Inflammatory macrophage treated with lipopolysaccharide for 4 hours (primary cell): ENCODE data around the gene MAP4K4.

Experiments
- DNase-seq: peaks from one replicate; pipeline ENCODE4 v3.0.0-alpha.2; 2020

MAP4K4 gene

DNA sequence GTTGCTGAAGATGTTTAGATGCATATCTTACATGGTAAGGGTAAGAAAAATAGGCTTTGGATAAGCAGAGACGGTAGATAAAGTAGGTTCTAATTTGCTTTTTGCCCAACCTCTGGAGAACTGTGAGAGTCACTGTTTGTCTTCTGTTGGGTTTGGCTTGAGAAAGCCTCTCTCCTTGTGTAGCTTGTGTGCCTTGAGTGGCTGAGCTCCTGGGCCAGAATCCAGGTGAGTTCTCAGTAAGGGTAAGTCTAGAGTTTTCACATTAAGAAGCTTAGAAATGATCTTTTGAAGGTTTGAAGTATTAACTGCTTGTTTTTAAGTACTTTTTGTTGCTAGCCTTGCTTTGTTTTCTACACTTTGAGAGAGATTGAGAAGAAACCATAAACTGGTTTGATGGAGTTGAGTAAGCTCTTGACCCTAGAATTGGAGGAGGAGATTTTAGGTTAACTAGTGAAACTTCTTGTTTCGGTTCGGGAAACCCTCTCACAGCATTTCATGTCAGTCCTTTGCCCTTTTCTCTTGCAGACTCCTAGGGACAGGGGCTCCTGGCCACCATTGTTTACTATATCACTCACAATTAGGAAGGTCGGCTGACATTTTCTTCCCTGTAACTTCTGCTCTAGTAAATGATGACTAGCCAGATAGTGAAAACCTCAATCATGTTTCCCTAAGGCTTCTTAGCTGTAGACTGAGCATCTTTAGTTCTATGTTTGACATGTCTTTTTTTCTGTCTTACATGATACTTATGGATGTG lies 26.0 kb downstream of the MAP4K4 start:
- no peak for DNase-seq

- no peak for DNase-seq
Observed at GRCh38 chr2:101724125-101724474, 26.6 kb downstream of the MAP4K4 start.

DNA sequence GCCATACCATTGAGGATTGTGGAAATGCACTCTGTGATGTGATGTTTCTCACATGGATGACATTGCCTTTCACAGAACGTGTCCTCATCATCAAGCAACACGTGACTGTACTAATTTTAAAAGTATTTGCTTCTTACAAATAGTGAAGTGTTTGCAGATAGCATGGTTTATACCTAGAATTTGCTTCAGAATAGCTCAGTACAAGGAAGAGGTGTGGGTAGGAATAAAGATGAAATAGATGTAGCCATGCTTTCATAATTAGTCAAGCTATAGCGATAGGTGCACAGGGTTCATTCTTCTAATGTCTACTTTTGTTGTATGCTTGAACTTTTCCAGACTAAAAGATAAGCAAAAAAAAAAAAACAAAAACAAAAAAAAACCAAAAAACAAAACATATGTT lies 27.5 kb downstream of the MAP4K4 start:
- DNase-seq = no peak

DNA sequence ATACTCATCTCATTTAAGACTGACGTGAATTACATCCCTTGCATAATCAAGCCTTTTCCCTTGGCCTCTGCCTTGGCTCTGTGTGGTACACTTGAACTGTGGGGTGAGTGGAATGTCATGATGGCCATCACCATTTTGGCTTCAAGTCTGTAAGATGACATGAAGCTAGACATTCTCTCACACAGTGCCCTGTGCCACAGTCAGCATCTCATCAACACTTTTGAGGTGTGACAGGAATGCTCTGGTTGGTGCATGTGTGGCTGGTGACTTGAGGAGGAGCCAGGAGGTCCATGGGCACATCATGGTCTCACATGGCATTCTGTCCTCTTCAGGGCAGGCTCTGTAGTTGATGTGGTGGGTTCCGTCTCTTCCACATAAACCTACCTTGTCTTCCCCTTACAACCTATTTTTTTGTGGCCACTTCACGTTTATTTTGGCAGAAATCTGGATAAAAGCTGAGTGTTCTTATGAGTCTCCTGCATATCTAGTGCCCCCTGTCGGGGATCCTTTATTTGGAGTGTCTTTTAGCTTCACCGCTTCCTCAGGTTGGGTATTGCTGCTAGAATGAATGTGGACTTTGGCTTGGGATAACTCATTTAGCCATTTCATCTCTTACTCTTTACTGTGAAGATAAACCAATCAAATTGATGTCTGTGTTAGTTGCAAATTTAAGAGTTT lies 28.1 kb downstream of the MAP4K4 start:
- no peak for DNase-seq

DNA sequence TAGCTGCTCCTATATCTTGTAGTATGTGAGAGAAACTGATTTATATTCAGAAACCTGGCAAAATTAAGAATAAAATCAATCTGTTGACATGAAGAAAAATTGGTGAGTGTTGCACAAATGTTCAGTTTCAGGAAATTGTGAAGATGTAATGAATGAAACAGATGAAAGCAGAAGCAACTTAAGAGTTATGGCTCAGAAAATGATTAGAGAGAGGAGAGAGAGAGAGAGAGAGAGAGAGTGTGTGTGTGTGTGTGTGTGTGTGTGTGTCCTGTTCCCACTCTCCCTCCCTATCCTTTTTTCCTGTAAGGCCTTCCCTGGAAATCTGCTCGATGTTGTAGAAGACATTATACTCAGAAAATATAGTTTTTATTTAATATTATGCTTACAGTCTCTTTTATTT lies 31.4 kb downstream of the MAP4K4 start:
- DNase-seq = no peak

DNA sequence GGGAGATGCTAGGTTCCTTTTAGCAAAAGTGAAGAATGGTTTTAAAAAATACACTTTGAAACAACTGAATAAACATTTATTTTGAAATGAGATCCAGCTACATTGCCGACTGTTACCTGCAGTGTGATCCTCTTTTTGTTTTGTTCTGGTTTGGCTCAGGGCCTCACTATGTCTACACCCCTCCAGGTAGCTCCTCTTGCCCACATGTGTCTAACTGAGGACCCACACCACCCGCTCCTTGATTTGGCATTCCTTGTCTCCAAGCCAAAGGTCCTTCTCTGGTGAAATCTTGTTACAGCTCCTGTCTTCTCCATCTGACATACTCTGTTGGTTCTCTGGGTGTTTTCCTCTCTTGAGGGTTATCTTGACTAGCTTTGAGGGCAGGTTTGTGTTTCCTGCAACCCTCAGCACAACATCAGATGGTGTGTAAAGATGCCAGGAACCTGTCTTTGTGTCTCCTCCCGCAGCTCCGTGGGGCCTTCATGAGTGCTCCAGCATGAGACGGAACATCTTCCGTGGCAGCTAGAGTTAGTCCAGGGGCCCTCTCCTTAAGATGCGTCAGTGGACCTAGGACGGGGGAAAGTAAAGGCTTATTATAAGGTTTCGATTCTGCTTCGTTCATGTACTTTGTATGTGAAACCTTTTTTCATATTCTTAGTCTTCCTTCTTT lies 32.1 kb downstream of the MAP4K4 start:
- no peak for DNase-seq

- no peak for DNase-seq
Observed at GRCh38 chr2:101731221-101732054, 33.9 kb downstream of the MAP4K4 start.

- no peak for DNase-seq
Observed at GRCh38 chr2:101732199-101732598, 34.7 kb downstream of the MAP4K4 start.

DNA sequence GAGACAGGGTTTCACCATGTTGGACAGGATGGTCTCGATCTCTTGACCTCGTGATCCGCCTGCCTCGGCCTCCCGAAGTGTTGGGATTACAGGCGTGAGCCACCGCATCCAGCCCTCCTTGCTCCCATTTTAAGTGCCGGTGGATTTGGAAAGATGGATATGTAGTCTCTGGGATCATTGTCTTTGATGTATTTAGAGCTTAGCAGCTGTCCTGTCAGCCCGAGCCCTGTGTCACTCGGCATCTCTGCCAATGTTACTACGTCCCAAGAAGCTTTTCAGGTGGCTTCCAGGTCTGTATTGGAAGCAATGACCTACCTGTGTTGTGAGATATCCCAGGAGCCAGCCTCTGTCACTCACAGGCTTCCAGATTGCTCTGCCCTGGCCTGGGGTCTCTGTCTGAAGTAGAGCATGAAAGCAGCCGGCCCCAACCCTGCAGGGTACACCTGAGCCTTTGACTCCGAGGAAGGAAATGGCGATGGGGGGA lies 35.3 kb downstream of the MAP4K4 start:
- no peak for DNase-seq

- no peak for DNase-seq
Observed at GRCh38 chr2:101733257-101733993, 35.9 kb downstream of the MAP4K4 start.

DNA sequence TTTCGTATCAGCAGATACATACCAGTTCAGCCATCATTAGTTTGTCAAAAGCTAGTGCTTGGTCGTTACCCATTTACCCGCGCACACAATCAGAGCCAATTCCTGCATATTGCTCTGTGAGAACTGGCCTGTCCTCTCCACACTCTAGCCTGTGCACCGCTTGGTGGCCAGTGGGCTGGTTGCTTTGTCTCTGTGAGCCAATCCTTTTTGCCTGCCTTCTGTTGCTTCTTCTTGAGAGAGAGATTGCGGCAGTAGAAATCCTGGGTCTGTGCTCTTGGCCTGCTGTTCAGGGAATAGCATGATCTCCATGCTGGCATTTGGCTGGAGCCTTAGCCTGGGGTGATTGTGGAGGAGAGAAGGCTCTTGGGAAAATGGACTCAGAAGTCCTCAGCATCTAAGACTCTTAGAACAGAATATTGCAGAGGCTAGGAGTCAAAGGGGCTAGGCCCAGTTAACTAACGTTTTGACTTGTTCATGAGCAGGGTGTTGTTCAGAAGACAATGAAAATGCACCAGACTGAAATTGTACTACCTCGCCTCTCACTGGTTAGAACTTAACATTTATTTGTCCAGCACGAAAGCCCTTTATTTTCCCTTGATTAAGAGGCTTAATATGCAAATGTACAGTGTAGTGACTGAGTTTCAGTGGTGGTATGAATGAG lies 37.1 kb downstream of the MAP4K4 start:
- no peak for DNase-seq

DNA sequence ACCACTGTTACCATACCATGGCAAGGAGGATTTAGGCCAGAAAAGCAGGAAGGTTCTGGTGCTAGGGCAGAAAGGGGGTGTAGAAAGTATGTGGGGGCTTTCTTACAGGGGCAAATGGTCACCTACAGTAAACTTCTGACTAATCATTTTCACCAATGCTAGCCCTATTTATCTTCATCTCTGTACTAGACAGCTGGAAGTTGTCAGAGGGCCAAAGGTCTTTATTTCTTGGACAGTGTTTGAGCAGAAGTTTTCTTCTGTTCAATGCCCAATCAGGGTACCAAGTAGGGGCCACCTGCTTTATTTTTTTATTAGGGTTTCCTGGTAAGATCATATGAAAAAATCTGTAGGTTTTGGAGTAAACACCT lies 37.6 kb downstream of the MAP4K4 start:
- no peak for DNase-seq

- DNase-seq = no peak
Observed at GRCh38 chr2:101736233-101736632, 38.7 kb downstream of the MAP4K4 start.

GRCh38 chr2:101736861-101737291 lies 39.4 kb downstream of the MAP4K4 start:
- peak; percentile 90 for DNase-seq

DNA sequence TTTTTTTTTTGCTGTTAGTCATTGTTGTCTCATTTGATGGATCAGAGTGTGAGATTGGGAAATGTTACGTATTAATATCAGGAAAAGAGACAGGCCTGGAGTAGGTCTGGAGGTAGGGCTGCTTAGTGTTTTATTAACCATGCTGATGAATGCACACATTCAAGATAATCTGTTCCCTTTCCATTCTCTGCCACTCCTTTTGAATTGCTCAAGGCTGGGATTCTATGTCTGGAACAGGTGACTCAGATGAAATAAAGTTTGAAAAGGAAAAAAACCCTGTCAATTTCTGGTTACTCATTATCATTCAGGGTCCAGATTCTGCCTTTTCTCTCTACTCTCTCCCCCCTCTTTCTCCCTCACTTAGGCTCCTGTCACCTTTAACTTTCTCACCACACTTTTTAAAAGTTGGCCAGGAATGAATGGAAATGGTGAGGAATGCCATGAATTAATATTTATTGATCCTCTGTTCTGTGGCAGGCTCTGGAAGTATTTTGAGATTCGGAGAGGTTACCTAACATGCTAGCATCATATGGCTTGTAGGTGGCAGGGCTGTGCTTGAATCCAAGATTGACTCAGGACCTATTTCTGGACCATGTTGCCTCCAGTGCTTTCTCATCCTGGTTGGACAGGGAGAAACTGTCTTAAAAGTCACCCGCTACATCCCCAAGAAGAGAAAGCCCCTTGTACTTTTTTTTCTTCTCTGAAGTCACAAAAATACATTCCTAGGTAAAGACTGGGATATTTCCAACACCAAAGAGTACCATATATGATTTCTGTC lies 40.2 kb downstream of the MAP4K4 start:
- no peak for DNase-seq

DNA sequence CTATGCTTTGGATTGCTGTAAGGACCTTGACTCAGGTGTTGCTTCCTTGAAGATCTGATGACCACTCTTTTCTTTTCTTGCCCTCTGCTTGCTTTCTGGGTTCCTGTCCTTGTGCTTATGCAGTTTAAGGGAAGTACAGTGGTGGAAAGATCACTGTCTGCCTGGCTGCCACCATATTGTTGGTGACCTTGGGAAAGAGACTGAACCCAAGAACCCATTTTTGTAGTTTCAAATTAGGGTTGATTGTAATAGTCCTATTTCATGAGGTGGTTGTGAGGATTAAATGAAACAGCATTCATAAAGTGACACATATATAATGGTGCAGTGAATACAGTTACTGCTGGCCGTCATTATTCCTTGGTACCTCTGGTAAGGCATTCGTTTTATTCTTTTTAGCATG lies 41.1 kb downstream of the MAP4K4 start:
- no peak for DNase-seq

GRCh38 chr2:101740555-101740964 lies 43.1 kb downstream of the MAP4K4 start:
- DNase-seq = no peak

DNA sequence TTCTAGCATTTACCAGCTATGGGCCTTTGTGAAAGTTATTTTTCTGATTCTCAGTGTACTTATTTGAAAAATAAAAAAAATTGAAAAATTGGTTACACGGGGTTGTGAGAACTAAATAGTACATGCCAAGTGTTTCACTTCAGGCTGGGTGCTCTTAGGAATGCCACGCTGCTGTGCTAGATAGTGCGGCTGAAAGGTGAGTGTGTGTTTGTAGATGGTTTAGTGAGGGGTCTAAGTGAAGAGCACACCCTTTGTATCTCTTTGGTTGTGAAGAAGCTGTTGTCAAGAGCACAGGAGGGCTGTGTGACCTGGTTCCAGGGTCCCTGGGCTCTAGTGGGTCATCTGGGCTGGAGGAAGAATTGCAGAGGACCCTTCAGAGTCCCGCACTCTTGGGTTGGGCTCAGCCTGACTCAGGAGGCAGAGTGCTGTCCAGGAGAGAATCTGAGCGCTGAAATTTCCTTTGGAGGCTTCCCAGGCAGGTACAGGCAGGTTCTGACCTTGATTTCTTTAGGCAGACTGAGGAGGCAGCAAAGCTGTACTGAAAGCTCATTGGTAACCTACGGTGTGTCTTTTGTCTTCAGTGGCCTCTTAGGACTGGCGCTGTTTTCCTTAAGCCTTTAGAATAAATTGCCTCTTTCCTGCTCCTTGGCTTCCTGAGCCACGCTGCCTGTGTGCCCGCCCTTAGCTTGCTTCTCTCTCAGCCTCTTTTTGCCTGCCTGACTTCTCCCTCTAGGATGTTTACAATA lies 44.4 kb downstream of the MAP4K4 start:
- DNase-seq = no peak

- DNase-seq = no peak
Observed at GRCh38 chr2:101742547-101742946, 45.0 kb downstream of the MAP4K4 start.

DNA sequence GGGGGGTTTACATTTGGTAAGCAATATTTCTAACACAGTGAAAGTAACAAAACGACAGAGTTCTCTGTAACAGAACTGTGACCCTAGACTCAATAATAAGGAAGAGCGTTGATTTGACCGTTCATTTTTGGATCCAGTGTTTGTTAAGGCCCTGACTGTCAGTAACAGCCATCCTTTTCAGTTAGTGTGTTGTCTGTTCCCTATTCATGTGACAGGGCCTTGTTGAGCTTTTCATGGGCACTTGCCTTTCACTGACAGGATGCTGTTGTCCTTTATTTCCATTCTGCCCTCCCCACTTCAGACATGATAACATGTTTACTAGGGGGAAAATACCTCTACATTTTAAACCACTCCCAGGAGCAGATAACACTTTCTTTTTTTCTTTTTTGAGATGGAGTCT lies 45.8 kb downstream of the MAP4K4 start:
- no peak for DNase-seq
